Mammary epithelial cell (primary cell): ENCODE data around the gene MYO3B.

Source experiments
- EZH2 ChIP-seq: IDR thresholded peaks from 2 replicates; pipeline ENCODE4 v1.6.1; 2012; ENCODE audit warnings: low read length, inconsistent platforms, borderline replicate concordance
- TF ChIP-seq, protein P1 (sequence below), 2 donors: IDR thresholded peaks in 1 of 2; conservative IDR thresholded peaks in 1 of 2; 2 replicates each; pipeline ENCODE4 v1.5.1; 2011 to 2012; ENCODE audit warnings: inconsistent platforms in 2 of 2, low read length in 2 of 2, mild to moderate bottlenecking in 2 of 2, control low read depth in 1 of 2, low read depth in 1 of 2; ENCODE audit not compliant: insufficient read depth in 1 of 2; ENCODE audit errors: extremely low read depth in 1 of 2

DNA sequence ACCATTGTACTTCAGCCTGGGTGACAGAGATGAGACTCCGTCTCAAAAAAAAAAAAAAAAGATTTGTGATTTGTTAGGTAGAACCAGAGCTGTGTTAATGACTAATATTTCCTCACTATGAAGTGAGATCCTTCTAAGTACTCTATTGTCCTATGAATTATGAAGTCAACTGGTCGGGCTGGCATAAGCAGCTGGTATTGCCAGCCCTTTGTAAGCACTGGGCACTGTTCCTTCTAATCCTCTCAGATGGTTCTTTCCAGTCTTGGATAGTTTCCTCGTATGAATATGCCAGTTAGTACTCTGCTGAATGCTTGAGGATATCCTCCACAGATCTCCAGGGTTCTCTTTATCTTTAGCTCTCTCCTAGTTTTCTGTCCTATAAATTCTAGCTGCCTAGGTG is 314.1 kb downstream of the MYO3B start:
- TF ChIP-seq, protein P1, sequence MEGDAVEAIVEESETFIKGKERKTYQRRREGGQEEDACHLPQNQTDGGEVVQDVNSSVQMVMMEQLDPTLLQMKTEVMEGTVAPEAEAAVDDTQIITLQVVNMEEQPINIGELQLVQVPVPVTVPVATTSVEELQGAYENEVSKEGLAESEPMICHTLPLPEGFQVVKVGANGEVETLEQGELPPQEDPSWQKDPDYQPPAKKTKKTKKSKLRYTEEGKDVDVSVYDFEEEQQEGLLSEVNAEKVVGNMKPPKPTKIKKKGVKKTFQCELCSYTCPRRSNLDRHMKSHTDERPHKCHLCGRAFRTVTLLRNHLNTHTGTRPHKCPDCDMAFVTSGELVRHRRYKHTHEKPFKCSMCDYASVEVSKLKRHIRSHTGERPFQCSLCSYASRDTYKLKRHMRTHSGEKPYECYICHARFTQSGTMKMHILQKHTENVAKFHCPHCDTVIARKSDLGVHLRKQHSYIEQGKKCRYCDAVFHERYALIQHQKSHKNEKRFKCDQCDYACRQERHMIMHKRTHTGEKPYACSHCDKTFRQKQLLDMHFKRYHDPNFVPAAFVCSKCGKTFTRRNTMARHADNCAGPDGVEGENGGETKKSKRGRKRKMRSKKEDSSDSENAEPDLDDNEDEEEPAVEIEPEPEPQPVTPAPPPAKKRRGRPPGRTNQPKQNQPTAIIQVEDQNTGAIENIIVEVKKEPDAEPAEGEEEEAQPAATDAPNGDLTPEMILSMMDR (conservative IDR thresholded peaks at IDR 0.05 in 1 of 2, IDR thresholded peaks at IDR 0.05 in 1 of 2; ENCODE audit: extremely low read depth in 1 of 2, insufficient read depth in 1 of 2, low read depth in 1 of 2, low read length in 2 of 2) = no peak
- TF ChIP-seq EZH2 = no peak
